Thoracic aorta (tissue), 2 donors: ENCODE results near the gene SFMBT2. TPM values are rescaled to one million over a fixed set of nuclear protein-coding genes. Genes with fewer than 3 reads are reported as not detected.

Experiments used
- ATAC-seq: fragments of 150-250 bp; one replicate; pipeline ENCODE4 v1.8.0; 2017; ENCODE audit warnings: low read depth; ENCODE audit not compliant: insufficient number of reproducible peaks, low FRiP score
- DNase-seq: peaks from one replicate; pipeline ENCODE4 v3.0.0-alpha.2; 2020; ENCODE audit warnings: low spot score
- H3K27ac ChIP-seq, 2 donors: fragments of 200-600 bp; sonication (generic); 1 replicate in 1 of 2; 2 replicates in 1 of 2; pipeline ENCODE4 v1.5.1; 2016; ENCODE audit warnings: mild to moderate bottlenecking in 2 of 2, moderate library complexity in 2 of 2
- H3K27me3 ChIP-seq: fragments of 200-600 bp; sonication (generic); replicated peaks from 2 replicates; pipeline ENCODE4 v1.6.0; 2016; ENCODE audit warnings: mild to moderate bottlenecking; ENCODE audit not compliant: insufficient read depth
- H3K36me3 ChIP-seq: fragments of 200-600 bp; sonication (generic); one replicate; pipeline ENCODE4 v1.5.1; 2016
- H3K4me1 ChIP-seq, 2 donors: fragments of 200-600 bp; sonication (generic); 1 replicate in 1 of 2; 2 replicates in 1 of 2; pipeline versions ENCODE4 v1.5.1 to v1.6.0; 2016; ENCODE audit warnings: low read depth in 2 of 2, mild to moderate bottlenecking in 1 of 2; ENCODE audit not compliant: control insufficient read depth in 1 of 2
- H3K4me3 ChIP-seq: fragments of 200-600 bp; sonication (generic); 2 replicates; pipeline ENCODE4 v1.5.1; 2016; ENCODE audit warnings: mild to moderate bottlenecking
- H3K9me3 ChIP-seq: fragments of 200-600 bp; sonication (generic); 2 replicates; pipeline ENCODE4 v1.5.1; 2016
- CTCF ChIP-seq: fragments of 200-600 bp; sonication (generic); IDR thresholded peaks from one replicate; pipeline ENCODE4 v1.5.1; 2019; ENCODE audit warnings: antibody characterized with exemption
- total RNA-seq, 2 donors: library from RNA; depleted of rRNA; stranded (reverse); fragments of >200 nt; gene quantifications; one replicate each; pipeline versions ENCODE4 v1.1.0 to v1.2.3, GENCODE V29; 2016

The SFMBT2 gene
- total RNA-seq, 2 donors from 2014 or later, result 8.5 to 9.0 TPM

- Histone ChIP-seq H3K36me3 (no peaks in the 10 kb centered on the region), H3K4me1 (no peaks in the 10 kb centered on the region), H3K27ac (no peak overlapping the region), H3K4me3 (no peak overlapping the region), H3K9me3 (no peaks in the 10 kb centered on the region), H3K27me3 (no peaks in the 10 kb centered on the region)
- DNase-seq (no peak), ATAC-seq (no peak)
- TF ChIP-seq CTCF, result no peak
These were observed 140.8 kb downstream of the SFMBT2 start for GRCh38 chr10:7269988-7270387.

DNA sequence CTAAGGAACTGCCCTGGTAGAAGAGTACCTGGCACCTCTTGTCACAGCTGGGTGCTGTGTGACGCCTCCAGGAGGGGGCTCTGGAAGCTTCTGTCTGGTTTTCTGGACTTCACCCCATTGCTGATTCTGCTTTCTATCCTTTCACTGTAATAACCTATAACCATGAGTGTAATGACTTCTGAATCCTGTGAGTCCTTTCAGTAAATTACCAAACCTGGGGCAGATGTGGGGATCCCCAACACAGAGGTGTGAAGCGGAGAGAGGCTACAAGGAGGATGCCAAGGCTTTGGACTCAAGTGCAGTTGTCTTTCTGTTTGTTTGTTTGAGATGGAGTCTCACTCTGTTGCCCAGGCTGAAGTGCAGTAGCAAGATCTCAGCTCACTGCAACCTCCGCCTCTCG, 143.7 kb downstream of the SFMBT2 start:
- Histone ChIP-seq H3K36me3 (no peaks in the 10 kb centered on the region), H3K4me3 (no peak overlapping the region), H3K4me1 (no peaks in the 10 kb centered on the region), H3K27me3 (no peaks in the 10 kb centered on the region), H3K27ac (no peak overlapping the region), H3K9me3 (no peaks in the 10 kb centered on the region)
- ATAC-seq (no peak), DNase-seq (no peak)
- TF ChIP-seq CTCF, result no peak

DNA sequence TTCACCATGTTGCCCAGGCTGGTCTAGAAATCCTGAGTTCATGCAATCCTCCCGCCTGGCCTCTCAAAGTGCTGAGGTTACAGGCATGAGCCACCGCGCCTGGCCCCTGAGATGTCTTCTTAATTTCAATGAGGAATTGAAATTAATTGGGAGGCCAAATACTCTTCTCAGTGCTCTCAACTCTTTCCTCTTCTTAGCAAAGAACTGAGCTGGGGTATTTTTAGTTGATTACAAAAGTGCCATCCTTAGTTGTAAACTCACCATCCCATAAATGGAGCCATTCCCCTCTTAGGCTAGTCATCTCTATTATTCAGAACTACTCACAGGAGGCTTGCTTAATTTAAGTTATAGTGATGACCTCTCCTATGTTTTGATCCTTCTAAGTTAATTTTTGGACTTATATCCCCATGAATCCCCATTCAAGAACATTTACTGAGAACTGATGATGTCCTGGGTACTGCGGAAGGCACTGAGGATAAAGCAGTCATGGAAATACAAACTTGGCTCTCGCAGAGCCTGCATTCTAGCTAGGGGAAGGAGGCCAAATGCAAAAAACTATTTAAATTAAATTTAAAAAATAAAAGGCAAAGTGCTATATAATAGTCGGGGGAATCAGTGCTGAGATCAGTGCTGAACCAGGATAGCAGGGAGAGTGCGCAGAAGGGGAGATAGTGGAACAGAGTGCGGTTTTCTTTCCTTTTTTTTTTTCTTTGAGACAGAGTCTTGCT, 145.3 kb downstream of the SFMBT2 start:
- ATAC-seq (no peak), DNase-seq (no peak)
- Histone ChIP-seq H3K9me3 (no peaks in the 10 kb centered on the region), H3K4me3 (no peak overlapping the region), H3K27ac (no peak overlapping the region), H3K27me3 (no peaks in the 10 kb centered on the region), H3K36me3 (no peaks in the 10 kb centered on the region), H3K4me1 (peaks cover 0 to 6% of the 10 kb centered on the region in 2 donors)
- no peak for TF ChIP-seq CTCF

DNA sequence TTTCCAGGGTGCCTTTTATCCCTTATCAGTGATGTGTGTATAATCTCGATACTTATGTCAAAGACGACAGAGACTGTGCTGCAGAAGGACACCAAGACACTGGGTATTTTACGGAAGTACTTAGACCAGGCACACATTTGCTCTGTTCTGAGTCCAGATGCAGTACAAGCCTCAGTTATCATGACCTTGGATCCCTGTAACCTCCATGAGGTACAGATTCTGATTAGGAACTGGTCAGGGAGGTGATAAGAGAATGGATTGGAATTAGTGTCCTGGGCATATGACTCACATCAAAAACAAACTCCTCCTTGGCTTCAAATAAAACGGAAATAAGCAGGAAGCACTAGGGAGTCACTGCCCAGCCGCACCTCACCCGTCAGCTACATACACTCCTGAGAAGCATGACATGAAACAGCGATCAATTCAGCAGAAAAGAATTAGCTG, 146.5 kb downstream of the SFMBT2 start:
- Histone ChIP-seq H3K9me3 (no peaks in the 10 kb centered on the region), H3K4me1 (peaks cover 0 to 11% of the 10 kb centered on the region in 2 donors), H3K27ac (no peak overlapping the region), H3K27me3 (no peaks in the 10 kb centered on the region), H3K36me3 (no peaks in the 10 kb centered on the region), H3K4me3 (no peak overlapping the region)
- no peak for TF ChIP-seq CTCF
- ATAC-seq (no peak), DNase-seq (no peak)

GRCh38 chr10:7263616-7264015, 147.2 kb downstream of the SFMBT2 start:
- Histone ChIP-seq H3K27me3 (no peaks in the 10 kb centered on the region), H3K36me3 (no peaks in the 10 kb centered on the region), H3K27ac (no peak overlapping the region), H3K9me3 (no peaks in the 10 kb centered on the region), H3K4me1 (peaks cover 0 to 11% of the 10 kb centered on the region in 2 donors), H3K4me3 (no peak overlapping the region)
- TF ChIP-seq CTCF, result no peak
- DNase-seq (no peak), ATAC-seq (no peak)
